NCI-H2171 treated with DMSO at 0.1 percent for 48 hours (cell line): ENCODE measurements around the gene ARID3A.
"Not testable (repeated sequence)": the region's sequence is repeated elsewhere in the genome, so short reads cannot be mapped to it uniquely, and the experiment has no call there.

Experiments
- DNase-seq: peaks from one replicate; lab custom pipeline; 2025; lab: John Stamatoyannopoulos, UW

Gene ARID3A

GRCh38 chr19:947707-948539 lies 22.1 kb downstream of the ARID3A start:
- DNase-seq, result no peak

GRCh38 chr19:948842-949496 lies 23.1 kb downstream of the ARID3A start:
- no peak for DNase-seq

DNA sequence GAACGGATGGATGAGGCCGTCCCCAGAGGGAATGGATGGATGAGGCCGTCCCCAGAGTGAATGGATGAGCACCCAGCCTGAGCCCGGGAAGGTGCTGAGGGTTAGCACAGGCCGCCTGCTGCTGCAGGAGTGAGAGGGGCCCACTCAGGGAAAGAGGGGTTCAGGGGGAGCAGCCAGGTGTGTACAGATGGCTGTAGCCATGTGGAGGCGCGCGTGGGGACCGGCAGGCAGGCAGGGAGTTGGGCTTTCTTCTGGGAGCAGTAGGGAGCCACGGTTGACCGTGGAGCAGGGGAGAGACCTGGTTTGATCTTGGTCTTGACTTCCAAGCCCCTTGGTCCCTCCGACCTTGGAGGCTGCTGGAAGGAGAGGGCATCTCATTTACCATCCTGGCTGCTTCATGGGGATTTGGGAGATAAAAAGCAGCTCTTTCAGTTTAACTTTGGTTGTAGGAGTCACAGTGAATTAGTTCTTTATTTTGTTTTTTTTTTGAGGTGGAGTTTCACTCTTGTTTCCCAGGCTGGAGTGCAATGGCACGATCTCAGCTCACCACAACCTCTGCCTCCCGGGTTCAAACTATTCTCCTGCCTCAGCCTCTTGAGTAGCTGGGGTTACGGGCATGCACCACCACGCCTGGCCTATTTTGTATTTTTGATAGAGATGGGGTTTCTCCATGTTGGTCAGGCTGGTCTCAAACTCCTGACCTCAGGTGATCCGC lies 24.7 kb downstream of the ARID3A start:
- DNase-seq, result no peak

DNA sequence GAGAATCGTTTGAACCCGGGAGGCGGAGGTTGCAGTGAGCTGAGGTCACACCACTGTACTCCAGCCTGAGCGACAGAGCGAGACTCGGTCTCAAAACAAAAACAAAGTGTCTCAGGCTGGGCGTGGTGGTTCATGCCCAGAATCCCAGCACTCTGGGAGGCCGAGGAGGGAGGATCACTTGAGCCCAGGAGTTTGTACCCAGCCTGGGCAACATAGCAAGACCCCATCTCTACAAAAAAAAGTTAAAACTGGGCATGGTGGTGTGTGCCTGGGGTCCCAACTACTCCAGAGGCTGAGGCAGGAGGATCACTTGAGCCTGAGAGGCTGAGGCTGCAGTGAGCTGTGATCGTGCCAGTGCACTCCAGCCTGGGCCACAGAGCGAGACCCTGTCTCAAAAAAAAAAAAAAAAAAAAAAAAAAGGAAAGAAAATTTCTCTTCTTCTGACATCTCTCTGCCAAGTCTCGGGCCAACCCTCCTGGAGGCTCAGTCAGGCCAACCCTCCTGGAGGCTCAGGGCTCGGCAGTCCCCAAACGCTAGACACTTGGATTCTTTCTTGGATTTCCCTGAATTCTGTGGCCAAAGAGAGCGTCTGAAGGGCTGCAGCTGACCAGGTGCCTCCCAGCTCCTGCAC lies 26.3 kb downstream of the ARID3A start:
- no peak for DNase-seq

- no peak for DNase-seq
Observed at GRCh38 chr19:952680-953444, 27.0 kb downstream of the ARID3A start.

GRCh38 chr19:953445-954271 lies 27.8 kb downstream of the ARID3A start:
- no peak for DNase-seq

DNA sequence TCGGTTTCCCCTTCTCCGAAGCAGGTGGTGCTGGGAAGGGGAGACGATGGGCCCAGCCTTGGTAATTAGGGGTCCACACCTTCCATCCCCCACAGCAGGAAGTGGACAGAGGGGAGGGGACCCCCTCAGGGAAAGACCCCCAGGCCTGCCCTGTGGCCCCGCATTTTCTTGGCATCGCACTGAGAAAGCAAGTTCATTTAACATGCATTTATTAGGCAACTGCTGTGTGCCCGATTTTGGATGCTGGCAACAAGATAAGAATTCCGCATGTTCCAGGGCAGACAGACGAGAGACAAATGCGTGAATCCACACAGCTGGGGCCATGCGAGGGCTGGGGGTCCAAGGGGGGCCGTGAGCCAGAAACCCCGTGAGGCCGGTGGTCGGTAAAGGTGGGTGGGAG lies 28.4 kb downstream of the ARID3A start:
- no peak for DNase-seq

GRCh38 chr19:954672-955494 lies 29.0 kb downstream of the ARID3A start:
- no peak for DNase-seq

GRCh38 chr19:955803-956765 lies 30.2 kb downstream of the ARID3A start:
- DNase-seq, result no peak

GRCh38 chr19:956766-957440 lies 31.1 kb downstream of the ARID3A start:
- DNase-seq, result no peak

GRCh38 chr19:957578-957977 lies 31.7 kb downstream of the ARID3A start:
- DNase-seq, result not testable (repeated sequence)

- DNase-seq, result no peak
Observed at GRCh38 chr19:958967-959855, 33.4 kb downstream of the ARID3A start.

DNA sequence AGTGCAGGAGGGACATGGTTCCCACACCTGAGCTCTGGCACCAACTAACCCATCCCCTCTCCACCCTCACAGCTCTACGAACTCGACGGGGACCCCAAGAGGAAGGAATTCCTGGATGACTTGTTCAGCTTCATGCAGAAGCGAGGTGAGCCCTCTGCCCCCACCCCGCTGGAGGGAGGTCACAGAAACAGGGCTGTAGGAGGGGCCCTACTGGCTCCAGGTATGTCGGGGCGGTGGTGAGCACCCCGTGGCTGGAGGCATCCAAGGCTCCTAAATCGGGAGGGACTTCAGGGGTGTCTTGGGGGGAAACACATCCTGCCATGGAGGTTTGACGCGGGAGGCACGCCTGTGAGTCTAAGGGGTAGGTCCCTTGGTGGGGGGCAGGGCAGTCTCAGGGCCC lies 34.2 kb downstream of the ARID3A start:
- DNase-seq, result no peak

GRCh38 chr19:960601-960938 lies 34.7 kb downstream of the ARID3A start:
- no peak for DNase-seq

- DNase-seq, result peak; percentile 46
Observed at GRCh38 chr19:961866-962620, 36.2 kb downstream of the ARID3A start.

GRCh38 chr19:962683-963400 lies 37.0 kb downstream of the ARID3A start:
- DNase-seq, result no peak
